C4-2B (cell line): ENCODE results near the gene CLMP.
A peak's percentile ranks its signal among the peaks of the same experiment; 100 is the strongest.

Experiments used
- H3K27ac ChIP-seq: fragments of 450-650 bp; 2 replicates; pipeline ENCODE4 v1.5.1; 2017
- ZFX ChIP-seq: fragments of 450-650 bp; IDR thresholded peaks from 2 replicates; pipeline ENCODE4 v1.6.1; 2017
- TF ChIP-seq, protein P1 (sequence below): fragments of 450-650 bp; conservative IDR thresholded peaks from 2 replicates; pipeline ENCODE4 v1.5.1; 2017; ENCODE audit warnings: mild to moderate bottlenecking

The CLMP gene

DNA sequence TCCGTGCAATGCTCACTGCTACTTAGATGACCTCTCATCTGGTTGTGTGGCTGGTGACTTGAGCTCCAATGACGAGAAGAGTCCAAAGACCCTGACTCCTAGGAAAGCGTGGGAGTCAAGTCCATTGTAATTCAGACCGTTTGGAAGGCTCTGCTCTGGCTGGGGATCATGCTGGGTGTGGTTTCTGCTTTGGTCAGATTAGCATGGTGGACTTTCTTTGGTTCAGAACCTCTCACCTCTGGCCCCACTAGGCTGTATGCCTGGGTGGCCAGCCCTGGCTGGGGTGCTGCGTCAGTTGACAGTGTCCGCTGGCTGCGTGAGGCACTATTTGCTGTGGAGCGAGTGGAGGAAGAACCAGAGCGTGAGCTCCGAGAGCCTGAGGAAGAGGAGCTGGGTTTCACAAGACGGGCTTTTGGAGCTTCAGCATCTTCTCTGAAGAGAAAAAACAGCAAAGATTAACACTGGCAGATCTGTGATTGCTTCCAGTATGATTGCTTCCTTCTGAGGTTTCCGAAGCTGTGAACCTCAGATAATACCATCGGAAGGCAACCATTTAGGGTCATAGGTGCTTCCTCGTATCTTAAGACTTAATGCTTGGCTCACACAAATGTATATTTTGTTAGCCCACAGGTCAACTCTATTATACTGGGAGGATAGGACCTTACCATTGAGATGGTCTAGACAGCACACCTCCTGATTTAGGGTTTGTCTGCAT is 121.5 kb downstream of the CLMP start:
- H3K27ac ChIP-seq, result peak overlapping the region; percentile 72
- TF ChIP-seq, protein P1, sequence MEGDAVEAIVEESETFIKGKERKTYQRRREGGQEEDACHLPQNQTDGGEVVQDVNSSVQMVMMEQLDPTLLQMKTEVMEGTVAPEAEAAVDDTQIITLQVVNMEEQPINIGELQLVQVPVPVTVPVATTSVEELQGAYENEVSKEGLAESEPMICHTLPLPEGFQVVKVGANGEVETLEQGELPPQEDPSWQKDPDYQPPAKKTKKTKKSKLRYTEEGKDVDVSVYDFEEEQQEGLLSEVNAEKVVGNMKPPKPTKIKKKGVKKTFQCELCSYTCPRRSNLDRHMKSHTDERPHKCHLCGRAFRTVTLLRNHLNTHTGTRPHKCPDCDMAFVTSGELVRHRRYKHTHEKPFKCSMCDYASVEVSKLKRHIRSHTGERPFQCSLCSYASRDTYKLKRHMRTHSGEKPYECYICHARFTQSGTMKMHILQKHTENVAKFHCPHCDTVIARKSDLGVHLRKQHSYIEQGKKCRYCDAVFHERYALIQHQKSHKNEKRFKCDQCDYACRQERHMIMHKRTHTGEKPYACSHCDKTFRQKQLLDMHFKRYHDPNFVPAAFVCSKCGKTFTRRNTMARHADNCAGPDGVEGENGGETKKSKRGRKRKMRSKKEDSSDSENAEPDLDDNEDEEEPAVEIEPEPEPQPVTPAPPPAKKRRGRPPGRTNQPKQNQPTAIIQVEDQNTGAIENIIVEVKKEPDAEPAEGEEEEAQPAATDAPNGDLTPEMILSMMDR, result no peak
- TF ChIP-seq ZFX, result no peak

DNA sequence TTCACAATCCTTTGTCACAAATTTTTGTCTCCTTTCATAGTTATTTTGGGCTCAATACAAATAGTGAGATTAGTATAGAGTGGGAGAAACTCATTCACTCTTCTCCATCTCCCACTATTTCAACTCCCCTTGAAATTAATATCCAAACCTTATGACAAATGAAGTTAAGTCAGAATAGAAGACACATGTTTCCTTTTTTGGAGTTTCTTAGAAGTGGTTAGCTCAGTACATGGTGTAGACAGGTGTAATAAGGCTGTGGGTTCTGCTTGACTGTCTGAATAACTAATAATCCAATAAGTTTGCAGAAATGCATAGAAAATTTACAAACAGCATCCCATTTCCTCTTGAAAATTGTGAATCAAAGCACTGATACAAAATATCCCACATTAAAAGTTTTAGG is 122.3 kb downstream of the CLMP start:
- peak overlapping the region; percentile 72; the same call in 1 of the 2 replicates for H3K27ac ChIP-seq
- TF ChIP-seq, protein P1, result no peak
- TF ChIP-seq ZFX, result no peak

DNA sequence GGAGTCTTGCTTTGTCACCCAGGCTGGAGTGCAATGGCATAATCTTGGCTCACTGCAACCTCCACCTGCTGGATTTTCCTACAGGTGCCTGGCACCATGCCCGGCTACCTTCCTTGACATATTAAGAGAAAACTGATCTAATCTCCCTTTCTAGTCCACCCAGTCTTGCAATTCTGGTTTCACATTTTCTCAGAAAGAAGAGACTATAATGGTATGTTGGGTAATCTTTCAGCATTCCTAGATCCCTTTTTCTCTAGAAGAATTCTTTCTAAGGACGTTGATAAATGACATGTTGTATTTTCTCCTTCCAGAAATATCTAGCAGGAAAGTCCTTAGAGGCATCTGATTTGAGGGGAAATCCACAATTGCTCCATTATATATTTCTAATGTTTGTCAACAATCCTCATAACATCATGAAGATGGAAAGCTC is 122.7 kb downstream of the CLMP start:
- no peak for TF ChIP-seq ZFX
- TF ChIP-seq, protein P1, result no peak
- peak overlapping the region; percentile 73; the same call in 1 of the 2 replicates for H3K27ac ChIP-seq

DNA sequence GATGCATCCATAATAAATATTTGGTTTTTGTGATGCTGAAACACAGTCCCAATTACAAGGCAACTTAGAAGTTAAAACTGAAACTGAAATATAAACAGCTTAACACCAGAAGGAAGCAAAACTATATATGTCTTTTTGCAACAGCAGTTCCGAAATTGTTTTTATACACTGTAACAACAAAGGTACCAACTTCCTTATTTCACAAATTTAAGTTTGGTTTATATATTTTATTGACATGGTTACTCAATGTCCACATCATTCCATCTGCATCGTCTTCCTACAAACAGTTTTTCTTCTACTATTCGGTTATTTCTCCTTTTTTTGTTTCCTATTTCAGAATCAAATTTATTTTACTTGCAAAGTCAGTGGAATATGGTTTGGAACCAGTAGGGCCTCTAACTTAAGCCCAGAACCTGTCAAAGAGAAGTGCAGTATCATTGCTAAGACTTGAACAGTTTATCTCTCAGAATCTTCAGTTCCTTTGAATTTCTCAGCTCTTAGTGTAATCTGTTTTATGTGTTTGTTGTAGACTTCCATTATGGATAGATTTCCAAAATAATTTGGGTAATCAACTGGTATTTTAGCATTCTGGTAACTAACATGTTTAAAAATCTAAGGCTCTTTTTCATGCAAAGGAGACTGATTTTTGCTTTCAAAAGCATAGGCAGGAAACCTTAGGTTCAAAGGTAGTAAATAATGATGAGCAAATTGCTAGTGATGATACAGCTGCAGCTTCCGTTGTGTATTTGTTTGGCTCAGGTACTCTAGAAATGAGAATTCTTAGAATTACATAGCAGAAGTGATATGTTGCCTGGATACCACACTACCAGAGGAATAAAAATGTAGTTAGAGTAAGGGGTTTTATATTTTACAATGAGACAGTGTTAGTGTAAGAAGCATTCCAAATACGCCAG is 124.9 kb downstream of the CLMP start:
- no peak for TF ChIP-seq ZFX
- TF ChIP-seq, protein P1, result no peak
- H3K27ac ChIP-seq, result no peak overlapping the region

DNA sequence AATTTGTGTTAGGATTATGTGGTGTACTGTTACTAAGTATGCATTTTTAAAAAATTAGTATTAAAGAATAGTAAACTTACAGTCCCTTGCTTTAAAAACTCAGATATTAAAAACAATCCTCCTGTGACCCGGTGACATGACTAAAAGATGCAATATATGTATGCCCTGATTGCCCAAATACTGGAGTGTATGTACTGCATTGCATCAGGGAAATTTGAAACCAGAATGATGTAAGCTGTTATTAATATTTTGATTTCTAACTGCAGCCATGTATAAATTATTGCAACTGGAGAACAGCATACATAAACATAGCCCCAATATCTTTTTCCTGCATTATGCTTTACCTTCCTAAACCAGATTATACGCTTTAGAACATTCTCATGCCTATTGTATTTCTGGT is 129.4 kb downstream of the CLMP start:
- TF ChIP-seq, protein P1, result no peak
- H3K27ac ChIP-seq, result peak overlapping the region; percentile 31; the same call in 1 of the 2 replicates

DNA sequence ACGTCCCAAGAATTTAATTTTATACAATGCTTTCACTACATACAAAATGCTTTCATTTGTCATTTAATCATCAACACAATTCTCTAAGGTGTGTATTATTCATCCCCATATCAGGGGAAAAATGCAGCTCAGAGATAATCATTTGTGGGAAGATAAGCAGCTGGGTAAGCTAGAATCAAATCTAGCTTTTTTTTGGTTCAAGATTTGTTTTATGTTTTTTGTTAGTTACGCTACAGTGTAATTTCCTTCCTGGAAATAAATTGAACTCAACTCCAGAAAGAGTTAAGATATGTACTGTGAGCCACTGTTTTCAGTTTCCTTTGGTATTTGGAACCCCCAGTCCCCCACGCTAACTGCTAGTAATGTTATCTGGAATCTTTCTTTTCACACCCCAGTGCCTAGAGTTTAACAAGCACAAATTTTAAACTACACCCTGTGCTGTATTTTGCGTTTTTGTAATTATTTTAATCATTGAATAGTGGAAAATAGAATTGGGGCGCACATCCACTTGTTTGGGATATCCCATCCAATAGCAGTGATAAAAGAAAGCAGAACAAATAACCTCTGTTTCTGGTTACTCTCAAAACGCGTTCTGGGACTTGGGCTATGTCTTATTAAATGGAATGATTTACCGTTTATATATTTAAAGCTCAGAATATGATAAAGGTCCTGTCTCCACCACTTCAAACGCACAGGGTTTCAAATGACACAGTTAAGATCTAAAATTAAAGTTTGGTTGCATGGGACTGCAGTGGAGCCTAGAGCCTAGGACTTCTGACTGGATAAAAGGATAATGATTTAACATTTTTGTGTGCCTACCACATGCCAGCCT is 131.0 kb downstream of the CLMP start:
- peak overlapping the region; percentile 31 for H3K27ac ChIP-seq
- TF ChIP-seq ZFX, result no peak
- TF ChIP-seq, protein P1, result no peak
